Measurements from ENCODE around the gene NOS3. TPM values are rescaled to one million over a fixed set of nuclear protein-coding genes. Genes with fewer than 3 reads are reported as not detected.
"Not testable (repeated sequence)": the region's sequence is repeated elsewhere in the genome, so short reads cannot be mapped to it uniquely, and the experiment has no call there.

NOS3 gene
- total and polyA plus RNA-seq, 8 donors: 7.5 to 21.8 (median 10.4) TPM

DNA sequence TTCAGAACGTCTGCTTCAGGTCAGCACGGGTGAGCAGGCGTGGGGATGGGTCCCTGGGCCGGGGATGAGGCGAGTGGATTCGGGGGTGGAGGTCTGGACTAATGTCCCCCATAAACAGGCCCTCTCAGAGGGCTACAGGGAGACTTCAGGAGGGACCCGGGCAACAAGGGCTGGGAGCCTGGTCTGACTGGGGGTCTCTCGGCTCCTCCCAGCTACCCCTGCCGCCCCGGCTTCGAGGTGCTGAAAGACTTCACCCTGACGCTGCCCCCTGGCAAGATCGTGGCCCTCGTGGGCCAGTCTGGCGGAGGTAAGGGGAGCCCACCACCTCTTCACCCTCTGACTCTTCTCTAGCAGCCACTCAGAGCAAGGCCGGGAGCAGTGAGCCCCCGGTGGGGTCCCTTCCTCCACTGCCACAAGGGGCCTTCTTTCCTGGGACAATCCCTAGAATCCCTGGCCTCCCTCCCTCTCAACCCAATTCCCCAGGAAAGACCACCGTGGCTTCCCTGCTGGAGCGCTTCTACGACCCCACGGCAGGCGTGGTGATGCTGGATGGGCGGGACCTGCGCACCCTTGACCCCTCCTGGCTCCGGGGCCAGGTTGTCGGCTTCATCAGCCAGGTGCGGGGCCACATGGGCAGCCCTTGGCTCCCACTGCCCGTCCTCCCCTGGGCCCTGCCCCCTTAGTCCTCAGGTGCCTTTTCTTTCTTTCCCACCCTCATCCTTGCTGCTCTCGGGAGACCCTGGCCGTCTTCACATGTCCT is 50.0 kb downstream of the NOS3 start:
- DNase-seq: no peak
- H3K9me3 ChIP-seq: no peaks in the 10 kb centered on the region
- TF ChIP-seq, protein P1, sequence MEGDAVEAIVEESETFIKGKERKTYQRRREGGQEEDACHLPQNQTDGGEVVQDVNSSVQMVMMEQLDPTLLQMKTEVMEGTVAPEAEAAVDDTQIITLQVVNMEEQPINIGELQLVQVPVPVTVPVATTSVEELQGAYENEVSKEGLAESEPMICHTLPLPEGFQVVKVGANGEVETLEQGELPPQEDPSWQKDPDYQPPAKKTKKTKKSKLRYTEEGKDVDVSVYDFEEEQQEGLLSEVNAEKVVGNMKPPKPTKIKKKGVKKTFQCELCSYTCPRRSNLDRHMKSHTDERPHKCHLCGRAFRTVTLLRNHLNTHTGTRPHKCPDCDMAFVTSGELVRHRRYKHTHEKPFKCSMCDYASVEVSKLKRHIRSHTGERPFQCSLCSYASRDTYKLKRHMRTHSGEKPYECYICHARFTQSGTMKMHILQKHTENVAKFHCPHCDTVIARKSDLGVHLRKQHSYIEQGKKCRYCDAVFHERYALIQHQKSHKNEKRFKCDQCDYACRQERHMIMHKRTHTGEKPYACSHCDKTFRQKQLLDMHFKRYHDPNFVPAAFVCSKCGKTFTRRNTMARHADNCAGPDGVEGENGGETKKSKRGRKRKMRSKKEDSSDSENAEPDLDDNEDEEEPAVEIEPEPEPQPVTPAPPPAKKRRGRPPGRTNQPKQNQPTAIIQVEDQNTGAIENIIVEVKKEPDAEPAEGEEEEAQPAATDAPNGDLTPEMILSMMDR (IDR thresholded peaks at IDR 0.05): no peak

DNA sequence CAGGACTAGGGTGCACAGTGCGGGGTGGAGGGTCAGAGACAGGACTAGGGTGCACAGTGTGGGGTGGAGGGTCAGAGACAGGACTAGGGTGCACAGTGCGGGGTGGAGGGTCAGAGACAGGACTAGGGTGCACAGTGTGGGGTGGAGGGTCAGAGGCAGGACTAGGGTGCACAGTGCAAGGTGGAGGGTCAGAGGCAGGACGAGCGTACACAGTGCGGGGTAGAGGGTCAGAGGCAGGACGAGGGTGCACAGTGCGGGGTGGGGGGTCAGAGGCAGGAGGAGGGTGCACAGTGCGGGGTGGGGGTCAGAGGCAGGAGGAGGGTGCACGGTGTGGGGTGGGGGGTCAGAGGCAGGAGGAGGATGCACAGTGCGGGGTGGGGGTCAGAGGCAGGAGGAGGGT is 52.6 kb downstream of the NOS3 start:
- intact Hi-C loops (cut with DNase I); H3K4me3 ChIP-seq; ATAC-seq; H3K9me3 ChIP-seq; H3K27me3 ChIP-seq; DNase-seq; H3K27ac ChIP-seq: not testable (repeated sequence)
- Histone ChIP-seq H3K36me3 (peaks cover 0 to 38% of the 10 kb centered on the region in 2 donors), H3K4me1 (peaks cover 15 to 24% of the 10 kb centered on the region in 2 donors)

More for the DNA sequence above, 50.0 kb downstream of the NOS3 start:
- H3K36me3 ChIP-seq: peaks cover 0 to 55% of the 10 kb centered on the region in 2 donors
- no peak for ATAC-seq
- H3K4me3 ChIP-seq: no peak overlapping the region
- peaks cover 12 to 22% of the 10 kb centered on the region in 2 donors for H3K4me1 ChIP-seq
- H3K27me3 ChIP-seq: no peaks in the 10 kb centered on the region
- no peak overlapping the region for H3K27ac ChIP-seq
- intact Hi-C loops (cut with DNase I): no loop called here

DNA sequence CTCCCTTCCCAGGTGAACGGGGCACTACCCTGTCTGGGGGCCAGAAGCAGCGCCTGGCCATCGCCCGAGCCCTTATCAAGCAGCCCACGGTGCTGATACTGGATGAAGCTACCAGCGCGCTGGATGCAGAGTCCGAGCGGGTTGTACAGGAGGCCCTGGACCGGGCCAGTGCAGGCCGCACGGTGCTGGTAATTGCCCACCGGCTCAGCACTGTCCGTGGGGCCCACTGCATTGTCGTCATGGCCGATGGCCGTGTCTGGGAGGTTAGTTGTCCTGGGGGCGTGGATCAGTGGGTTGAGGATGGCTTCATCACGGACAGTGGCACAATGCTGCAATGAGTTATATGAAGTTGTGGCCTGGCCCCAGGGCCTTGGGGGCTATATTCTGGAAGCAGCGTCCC is 53.1 kb downstream of the NOS3 start:
- Histone ChIP-seq H3K36me3 (peaks cover 0 to 38% of the 10 kb centered on the region in 2 donors), H3K27ac (no peak overlapping the region), H3K4me1 (peaks cover 9 to 18% of the 10 kb centered on the region in 2 donors), H3K4me3 (no peak overlapping the region), H3K9me3 (no peaks in the 10 kb centered on the region), H3K27me3 (no peaks in the 10 kb centered on the region)
- intact Hi-C loops (cut with DNase I): no loop called here
- TF ChIP-seq, protein P1 (IDR thresholded peaks at IDR 0.05): no peak
- DNase-seq: no peak
- ATAC-seq: no peak

DNA sequence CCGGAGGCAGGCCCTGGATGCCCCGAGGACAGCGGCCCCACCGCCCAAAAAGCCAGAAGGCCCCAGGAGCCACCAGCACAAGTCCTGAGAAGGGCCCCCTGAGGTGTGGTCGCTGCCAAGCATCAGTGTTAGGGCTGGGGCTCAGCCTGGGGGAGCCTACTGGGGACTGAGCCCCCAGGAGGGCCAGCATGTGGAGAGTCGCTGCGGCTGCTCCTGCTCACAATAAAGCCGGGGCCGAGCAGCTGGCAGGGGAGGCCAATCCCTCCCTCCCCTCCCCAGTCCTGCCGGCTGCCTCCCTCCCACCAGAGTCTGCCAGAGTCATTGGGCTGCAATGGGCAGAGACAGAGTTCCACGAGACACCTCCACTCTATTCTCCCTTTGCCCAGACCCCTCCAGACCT is 54.4 kb downstream of the NOS3 start:
- DNase-seq (no peak), ATAC-seq (no peak)
- H3K4me3 ChIP-seq: no peak overlapping the region
- TF ChIP-seq, protein P1 (IDR thresholded peaks at IDR 0.05): no peak
- peaks cover 0 to 8% of the 10 kb centered on the region in 2 donors for H3K27me3 ChIP-seq
- H3K27ac ChIP-seq: no peak overlapping the region
- H3K9me3 ChIP-seq: no peaks in the 10 kb centered on the region
- H3K4me1 ChIP-seq: peaks cover 3 to 5% of the 10 kb centered on the region in 2 donors
- H3K36me3 ChIP-seq: peaks cover 0 to 38% of the 10 kb centered on the region in 2 donors
- intact Hi-C loops (cut with DNase I): no loop called here

DNA sequence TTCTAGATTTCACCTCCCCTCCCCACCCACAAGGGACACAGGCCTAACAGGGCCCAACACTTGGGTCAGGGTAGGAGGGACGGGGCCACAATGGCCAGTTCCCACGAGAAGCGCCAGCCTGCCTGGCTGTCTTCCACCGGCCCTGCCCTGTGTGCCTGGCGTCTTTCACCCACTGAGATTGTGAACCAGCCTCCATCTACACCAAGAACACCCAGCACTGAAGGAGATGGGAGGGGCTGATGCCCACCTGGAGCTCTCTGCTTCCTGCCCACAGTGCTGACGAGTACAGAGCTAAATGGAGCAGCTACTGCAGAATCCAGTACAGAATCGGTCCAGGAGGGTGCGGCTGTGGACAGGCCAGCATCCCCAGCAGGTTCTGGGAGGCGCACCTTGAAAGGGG is 55.1 kb downstream of the NOS3 start:
- ATAC-seq (no peak), DNase-seq (no peak)
- Histone ChIP-seq H3K36me3 (peaks cover 0 to 38% of the 10 kb centered on the region in 2 donors), H3K4me3 (no peak overlapping the region), H3K27me3 (peaks cover 0 to 15% of the 10 kb centered on the region in 2 donors), H3K9me3 (no peaks in the 10 kb centered on the region), H3K4me1 (peaks cover 3 to 6% of the 10 kb centered on the region in 2 donors), H3K27ac (no peak overlapping the region)
- TF ChIP-seq, protein P1 (IDR thresholded peaks at IDR 0.05): no peak
- intact Hi-C loops (cut with DNase I): no loop called here

Data from left lung (tissue), 10 donors.